Stromal cell of bone marrow (primary cell): ENCODE results near the gene EFEMP2.
A peak's percentile ranks its signal among the peaks of the same experiment; 100 is the strongest.

Experiments used
- DNase-seq: peaks from one replicate; pipeline ENCODE4 v3.0.0-alpha.2; 2012; ENCODE audit warnings: low read depth

The EFEMP2 gene

GRCh38 chr11:65885231-65885630, 12.6 kb upstream of the EFEMP2 start:
- no peak for DNase-seq

DNA sequence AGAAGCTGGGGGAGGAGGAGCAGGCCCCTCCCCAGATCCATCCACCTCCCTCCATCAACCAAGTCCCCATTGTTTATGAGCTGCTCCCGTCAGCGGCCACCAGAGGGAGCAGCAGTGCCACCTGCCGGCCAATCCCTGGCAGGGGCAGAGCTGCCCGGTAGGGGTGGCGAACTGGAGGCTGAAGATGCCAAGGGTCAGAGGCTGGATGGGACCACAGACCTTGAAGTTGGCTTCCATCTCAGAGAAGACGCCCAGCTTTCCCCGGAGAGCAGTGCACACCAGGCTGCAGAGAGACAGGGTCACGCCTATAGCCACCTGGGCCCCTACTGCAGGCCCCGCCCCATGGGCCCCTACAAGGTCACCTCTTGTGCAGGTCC, 12.1 kb upstream of the EFEMP2 start:
- DNase-seq = no peak

DNA sequence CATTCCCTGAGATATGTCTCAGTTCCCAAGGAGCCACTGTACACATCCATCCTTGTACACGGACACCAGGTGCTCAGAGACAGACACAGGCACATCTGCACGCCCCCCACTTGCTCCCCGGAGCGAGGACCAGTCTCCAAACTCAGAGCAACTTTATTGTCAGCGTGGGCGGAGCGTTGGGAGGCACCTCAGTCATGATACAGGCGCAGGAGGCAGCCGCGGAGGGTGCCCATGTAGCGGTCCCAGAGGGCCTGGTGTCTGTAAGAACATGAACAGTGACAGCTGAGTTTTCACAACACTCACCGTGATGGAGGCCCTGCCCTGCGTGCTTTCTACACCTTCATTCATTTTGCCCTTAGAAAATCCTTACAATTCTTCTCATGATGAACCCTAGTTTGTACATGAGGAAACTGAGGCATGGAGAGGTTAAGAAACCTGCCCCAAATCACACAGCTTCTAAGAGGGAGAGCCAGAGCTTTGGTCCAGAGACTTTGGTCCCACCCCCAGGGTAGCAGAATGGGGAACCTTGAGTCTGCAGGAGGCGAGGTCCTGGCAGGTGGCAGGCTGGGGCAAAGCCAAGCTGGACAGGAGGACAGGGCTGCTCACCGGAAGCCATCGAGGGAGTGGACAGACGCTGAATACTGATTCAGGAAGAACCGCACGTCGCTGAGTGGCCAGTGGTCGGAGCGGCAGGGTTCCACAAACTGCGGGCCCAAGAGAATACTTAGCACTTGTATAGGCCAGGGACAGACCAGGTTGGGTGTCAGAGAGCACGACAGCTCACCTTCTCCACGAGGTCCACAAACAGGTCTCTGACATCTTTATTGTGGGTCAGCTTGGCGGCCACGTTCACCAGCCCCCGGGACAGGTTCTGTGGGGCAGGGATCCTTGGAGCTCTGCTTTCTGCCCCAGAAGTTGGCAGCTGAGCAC, 11.5 kb upstream of the EFEMP2 start:
- no peak for DNase-seq

DNA sequence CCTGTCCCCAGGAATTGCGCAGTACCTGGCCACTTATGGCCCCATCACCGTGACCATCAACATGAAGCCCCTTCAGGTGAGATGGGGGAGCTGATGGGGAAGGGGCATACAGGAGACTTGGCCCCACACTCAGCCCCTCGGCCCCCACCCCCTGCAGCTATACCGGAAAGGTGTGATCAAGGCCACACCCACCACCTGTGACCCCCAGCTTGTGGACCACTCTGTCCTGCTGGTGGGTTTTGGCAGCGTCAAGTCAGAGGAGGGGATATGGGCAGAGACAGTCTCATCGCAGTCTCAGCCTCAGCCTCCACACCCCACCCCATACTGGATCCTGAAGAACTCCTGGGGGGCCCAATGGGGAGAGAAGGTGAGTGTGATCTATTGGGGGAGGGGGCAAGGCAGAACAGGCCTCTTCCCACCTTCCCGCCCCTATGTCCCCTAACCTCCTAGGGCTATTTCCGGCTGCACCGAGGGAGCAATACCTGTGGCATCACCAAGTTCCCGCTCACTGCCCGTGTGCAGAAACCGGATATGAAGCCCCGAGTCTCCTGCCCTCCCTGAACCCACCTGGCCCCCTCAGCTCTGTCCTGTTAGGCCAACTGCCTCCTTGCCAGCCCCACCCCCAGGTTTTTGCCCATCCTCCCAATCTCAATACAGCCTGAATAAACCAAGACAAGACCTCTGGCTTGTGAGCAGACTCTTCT, 10.6 kb upstream of the EFEMP2 start:
- DNase-seq = no peak

GRCh38 chr11:65882120-65883057, 9.8 kb upstream of the EFEMP2 start:
- no peak for DNase-seq

DNA sequence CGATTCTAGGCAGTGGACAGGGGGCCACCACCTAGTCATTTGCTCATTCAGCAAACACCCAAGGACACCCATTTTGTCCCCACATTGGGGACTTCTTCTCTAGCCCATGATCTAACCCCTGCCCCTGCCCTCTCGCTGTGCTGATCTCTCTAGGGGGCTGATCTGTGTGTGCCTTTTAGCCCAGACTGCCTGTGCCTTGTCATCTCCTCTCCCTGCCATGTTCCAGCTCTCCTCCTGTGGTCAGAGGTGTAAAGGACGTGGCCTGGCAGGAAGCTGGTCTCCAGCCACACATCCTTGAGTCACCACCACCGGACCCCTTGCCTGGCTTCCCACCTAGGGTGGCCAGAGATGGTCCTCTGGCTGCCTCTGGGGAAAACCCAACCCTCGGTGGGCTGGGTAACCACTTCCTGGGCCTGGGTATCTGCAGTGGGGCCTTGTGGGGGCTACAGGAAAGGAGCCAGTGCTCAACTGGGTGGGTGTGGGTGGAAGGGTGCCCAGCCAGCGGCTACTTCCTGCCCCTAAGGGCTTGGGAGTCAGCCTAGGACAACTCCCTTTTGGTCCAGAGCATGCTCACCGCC, 8.3 kb upstream of the EFEMP2 start:
- DNase-seq = no peak

DNA sequence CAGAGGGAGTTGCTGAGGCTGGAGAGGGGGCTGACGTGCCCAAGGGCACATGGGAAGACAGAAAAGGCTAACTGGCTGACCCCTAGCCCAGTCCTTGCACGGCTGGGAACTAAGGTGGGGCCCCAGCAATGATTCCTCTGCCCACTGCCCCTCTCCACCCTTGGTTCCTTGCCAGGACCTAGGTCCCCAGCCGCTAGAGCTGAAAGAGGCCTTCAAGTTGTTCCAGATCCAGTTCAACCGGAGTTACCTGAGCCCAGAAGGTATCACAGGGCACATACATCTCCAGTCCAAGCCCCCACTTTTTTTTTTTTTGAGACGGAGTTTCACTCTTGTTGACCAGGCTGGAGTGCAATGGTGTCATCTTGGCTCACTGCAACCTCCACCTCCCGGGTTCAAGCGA, 7.4 kb upstream of the EFEMP2 start:
- no peak for DNase-seq

DNA sequence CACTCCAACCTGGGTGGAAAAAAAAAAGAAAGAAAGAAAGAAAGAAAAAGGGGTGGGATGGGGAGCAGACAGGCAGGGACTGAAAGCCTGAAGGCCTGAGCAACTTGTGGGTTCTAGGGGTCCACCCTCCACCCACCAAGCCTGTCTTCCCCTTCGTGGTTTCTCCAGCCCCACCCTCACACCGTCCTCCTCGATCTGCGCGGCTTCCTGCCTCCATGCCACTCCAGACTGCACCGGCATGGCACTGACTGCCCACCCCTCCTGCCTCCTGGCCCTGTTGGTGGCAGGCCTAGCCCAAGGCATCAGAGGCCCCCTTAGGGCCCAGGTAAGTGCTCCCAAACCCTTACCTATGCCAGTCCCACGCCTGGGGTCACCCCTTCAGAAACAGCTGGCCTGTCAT, 7.0 kb upstream of the EFEMP2 start, which contains the start of gene CTSW:
CTSW (plus strand) TSS at position 221 of the 400 bp plus-strand sequence; CDS start at position 239, 18 bp downstream.
- no peak for DNase-seq

- peak; percentile 84 for DNase-seq
Measured at GRCh38 chr11:65873318-65874156, 937 bp upstream of the EFEMP2 start.

- DNase-seq = no peak
Measured at GRCh38 chr11:65871811-65872548, 620 bp downstream of the EFEMP2 start.

- DNase-seq = no peak
Measured at GRCh38 chr11:65870706-65871681, 1.6 kb downstream of the EFEMP2 start.

GRCh38 chr11:65870307-65870658, 2.3 kb downstream of the EFEMP2 start:
- no peak for DNase-seq

GRCh38 chr11:65869643-65870306, 2.8 kb downstream of the EFEMP2 start:
- DNase-seq = no peak

DNA sequence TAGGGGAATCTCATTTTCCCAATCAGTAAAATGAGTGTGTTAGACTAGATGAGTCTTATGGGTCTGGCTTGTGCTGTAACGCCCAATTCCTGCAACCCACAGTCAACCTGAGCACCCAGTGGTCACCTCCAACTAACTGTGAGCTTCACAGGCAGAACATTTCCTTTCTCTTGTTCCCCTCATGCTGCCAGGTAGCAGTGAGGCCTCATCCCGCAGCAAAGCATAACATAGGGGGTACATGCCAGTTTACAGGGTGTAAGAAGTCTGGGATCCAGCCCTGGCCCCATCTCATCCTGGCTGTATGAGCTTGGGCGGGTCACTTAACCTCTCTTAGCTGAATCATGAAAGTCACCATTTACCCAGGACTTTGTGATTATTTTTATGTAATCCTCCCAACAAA, 3.7 kb downstream of the EFEMP2 start:
- DNase-seq = no peak

- no peak for DNase-seq
Measured at GRCh38 chr11:65868076-65868667, 4.4 kb downstream of the EFEMP2 start.

DNA sequence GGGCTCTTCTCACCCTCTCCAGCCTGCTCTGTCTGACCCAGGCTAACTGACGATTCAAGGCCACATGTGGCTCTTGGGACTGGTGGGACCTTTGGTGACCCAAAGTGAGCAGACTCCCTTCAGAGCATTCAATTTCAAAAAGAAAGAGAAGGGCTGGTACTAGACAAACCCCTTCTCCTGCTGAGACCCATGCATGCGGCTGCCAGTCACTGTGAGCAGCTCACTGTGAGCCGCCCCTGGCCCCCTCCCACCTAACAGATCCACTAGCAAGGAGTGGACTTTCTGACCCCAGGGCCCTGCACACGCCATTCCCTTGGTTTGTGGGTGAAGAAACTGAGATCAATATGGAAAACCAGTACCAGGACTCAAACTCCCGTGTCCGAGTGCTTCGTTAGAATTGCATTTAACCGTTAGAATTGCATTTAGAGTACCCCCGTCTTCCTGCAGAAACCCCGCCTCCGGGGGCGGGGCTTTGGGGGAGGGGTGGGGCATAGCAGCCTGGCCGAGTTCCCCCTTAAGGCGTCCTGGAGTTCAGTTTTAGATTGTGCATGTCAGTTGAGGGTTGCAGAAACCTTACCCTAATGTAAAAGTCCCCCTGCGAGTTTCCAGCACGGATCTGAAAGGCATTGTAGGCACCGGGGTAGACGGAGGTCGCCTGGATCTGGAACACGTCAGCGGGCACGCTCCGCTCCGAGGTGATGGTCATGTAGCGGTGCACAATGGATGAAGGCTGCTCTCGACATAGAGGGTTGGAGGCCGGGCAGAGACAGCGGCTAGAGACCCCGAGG, 5.1 kb downstream of the EFEMP2 start:
- no peak for DNase-seq
